HFFc6 (cell line): ENCODE data around the gene EFCAB8. TPM values are rescaled to one million over a fixed set of nuclear protein-coding genes. Genes with fewer than 3 reads are reported as not detected.

Experiments used
- DNase-seq: peaks from one replicate; pipeline ENCODE4 v3.0.0-alpha.2; 2018
- H3K27ac Mint-ChIP-seq: 2 replicates; pipeline ENCODE4 v1.8.0; 2020; ENCODE audit warnings: mild to moderate bottlenecking, mixed read lengths
- H3K27me3 Mint-ChIP-seq: 2 replicates; pipeline ENCODE4 v1.8.0; 2021; ENCODE audit warnings: mild to moderate bottlenecking, moderate library complexity, mixed read lengths; ENCODE audit not compliant: insufficient read depth
- H3K36me3 Mint-ChIP-seq: 2 replicates; pipeline ENCODE4 v1.8.0; 2021; ENCODE audit warnings: low read depth, mixed read lengths
- H3K4me1 Mint-ChIP-seq: 2 replicates; pipeline ENCODE4 v1.8.0; 2020; ENCODE audit warnings: low read depth, mixed read lengths
- H3K4me3 Mint-ChIP-seq: 2 replicates; pipeline ENCODE4 v1.8.0; 2020; ENCODE audit warnings: mild to moderate bottlenecking, moderate library complexity, mixed read lengths
- H3K9me3 Mint-ChIP-seq: 2 replicates; pipeline ENCODE4 v1.8.0; 2020; ENCODE audit warnings: mild to moderate bottlenecking, mixed read lengths
- total RNA-seq, 6 experiments: library from RNA; stranded (reverse); fragmentation: NEBNext Ultra II Directional; extraction: Animal tissue kit (Norgen Biotek cat#: 25700); gene quantifications; 2 replicates in 1 of 6; 3 replicates in 5 of 6; pipeline ENCODE4 v1.2.3, GENCODE V29; 2021
- TF ChIP-seq, protein P1 (sequence below): fragments of 200-600 bp; sonication (generic); IDR thresholded peaks from 2 replicates; pipeline ENCODE4 v1.5.0; 2021; ENCODE audit warnings: antibody characterized with exemption, mild to moderate bottlenecking

EFCAB8 gene
- total RNA-seq, 6 experiments from 2014 or later = not detected

- Mint-ChIP-seq H3K4me3 (no peak overlapping the region), H3K27ac (no peak overlapping the region), H3K9me3 (no peaks in the 10 kb centered on the region), H3K36me3 (no peaks in the 10 kb centered on the region), H3K4me1 (peaks cover 6% of the 10 kb centered on the region), H3K27me3 (peaks cover 1% of the 10 kb centered on the region)
- peak; percentile 12 for DNase-seq
- TF ChIP-seq, protein P1, sequence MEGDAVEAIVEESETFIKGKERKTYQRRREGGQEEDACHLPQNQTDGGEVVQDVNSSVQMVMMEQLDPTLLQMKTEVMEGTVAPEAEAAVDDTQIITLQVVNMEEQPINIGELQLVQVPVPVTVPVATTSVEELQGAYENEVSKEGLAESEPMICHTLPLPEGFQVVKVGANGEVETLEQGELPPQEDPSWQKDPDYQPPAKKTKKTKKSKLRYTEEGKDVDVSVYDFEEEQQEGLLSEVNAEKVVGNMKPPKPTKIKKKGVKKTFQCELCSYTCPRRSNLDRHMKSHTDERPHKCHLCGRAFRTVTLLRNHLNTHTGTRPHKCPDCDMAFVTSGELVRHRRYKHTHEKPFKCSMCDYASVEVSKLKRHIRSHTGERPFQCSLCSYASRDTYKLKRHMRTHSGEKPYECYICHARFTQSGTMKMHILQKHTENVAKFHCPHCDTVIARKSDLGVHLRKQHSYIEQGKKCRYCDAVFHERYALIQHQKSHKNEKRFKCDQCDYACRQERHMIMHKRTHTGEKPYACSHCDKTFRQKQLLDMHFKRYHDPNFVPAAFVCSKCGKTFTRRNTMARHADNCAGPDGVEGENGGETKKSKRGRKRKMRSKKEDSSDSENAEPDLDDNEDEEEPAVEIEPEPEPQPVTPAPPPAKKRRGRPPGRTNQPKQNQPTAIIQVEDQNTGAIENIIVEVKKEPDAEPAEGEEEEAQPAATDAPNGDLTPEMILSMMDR = no peak
These were observed 18.8 kb downstream of the EFCAB8 start for GRCh38 chr20:32877507-32877906.

DNA sequence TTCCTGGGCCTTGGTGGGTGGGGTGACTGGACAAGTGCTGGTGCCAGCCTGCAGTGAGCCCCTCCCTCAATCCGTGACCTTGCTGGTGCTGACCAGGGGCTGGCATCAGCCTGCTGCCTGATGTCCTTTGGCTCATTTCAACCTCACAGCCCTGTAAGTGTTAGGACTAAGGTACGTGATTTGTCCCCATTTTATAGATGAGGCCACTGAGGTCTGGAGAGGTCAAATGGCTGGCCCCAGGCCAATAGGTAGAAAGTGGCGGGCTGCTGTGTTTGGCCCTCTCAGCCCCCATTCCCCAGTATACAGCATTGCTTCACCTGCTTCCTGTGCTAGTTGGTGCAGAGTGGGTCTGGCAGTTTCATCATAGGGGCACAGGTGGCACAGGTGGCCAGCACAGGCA lies 20.1 kb downstream of the EFCAB8 start:
- Mint-ChIP-seq H3K4me3 (no peak overlapping the region), H3K4me1 (peaks cover 6% of the 10 kb centered on the region), H3K27ac (no peak overlapping the region), H3K9me3 (no peaks in the 10 kb centered on the region), H3K36me3 (no peaks in the 10 kb centered on the region), H3K27me3 (peaks cover 1% of the 10 kb centered on the region)
- TF ChIP-seq, protein P1 = no peak
- DNase-seq = no peak

GRCh38 chr20:32879538-32879937 lies 20.8 kb downstream of the EFCAB8 start:
- TF ChIP-seq, protein P1 = no peak
- peaks cover 5% of the 10 kb centered on the region for H3K27me3 Mint-ChIP-seq
- DNase-seq = no peak
- no peak overlapping the region for H3K4me3 Mint-ChIP-seq
- no peak overlapping the region for H3K27ac Mint-ChIP-seq
- H3K4me1 Mint-ChIP-seq = peaks cover 6% of the 10 kb centered on the region
- H3K9me3 Mint-ChIP-seq = no peaks in the 10 kb centered on the region
- no peaks in the 10 kb centered on the region for H3K36me3 Mint-ChIP-seq

- Mint-ChIP-seq H3K27me3 (peaks cover 7% of the 10 kb centered on the region; the same call in 1 of the 2 replicates), H3K4me3 (no peak overlapping the region), H3K4me1 (peaks cover 6% of the 10 kb centered on the region), H3K9me3 (no peaks in the 10 kb centered on the region), H3K27ac (no peak overlapping the region), H3K36me3 (no peaks in the 10 kb centered on the region)
- DNase-seq = no peak
- TF ChIP-seq, protein P1 = no peak
These were observed 21.9 kb downstream of the EFCAB8 start for GRCh38 chr20:32880635-32881034.

GRCh38 chr20:32883081-32883480 lies 24.4 kb downstream of the EFCAB8 start:
- H3K27ac Mint-ChIP-seq = no peak overlapping the region
- TF ChIP-seq, protein P1 = no peak
- H3K36me3 Mint-ChIP-seq = no peaks in the 10 kb centered on the region
- no peak overlapping the region for H3K4me3 Mint-ChIP-seq
- no peaks in the 10 kb centered on the region for H3K9me3 Mint-ChIP-seq
- H3K4me1 Mint-ChIP-seq = no peaks in the 10 kb centered on the region
- H3K27me3 Mint-ChIP-seq = peaks cover 18% of the 10 kb centered on the region
- DNase-seq = no peak

- TF ChIP-seq, protein P1 = no peak
- no peak for DNase-seq
- H3K36me3 Mint-ChIP-seq = no peaks in the 10 kb centered on the region
- H3K9me3 Mint-ChIP-seq = no peaks in the 10 kb centered on the region
- no peak overlapping the region for H3K4me3 Mint-ChIP-seq
- H3K27me3 Mint-ChIP-seq = peaks cover 19% of the 10 kb centered on the region
- H3K4me1 Mint-ChIP-seq = no peaks in the 10 kb centered on the region
- H3K27ac Mint-ChIP-seq = no peak overlapping the region
These were observed 26.5 kb downstream of the EFCAB8 start for GRCh38 chr20:32885185-32885584.
